Measurements from ENCODE around the gene RILPL2. TPM values are rescaled to one million over a fixed set of nuclear protein-coding genes. Genes with fewer than 3 reads are reported as not detected.

The RILPL2 gene
- total and polyA plus RNA-seq, 2 experiments from 2014 or later: 1.4 to 2.0 TPM

GRCh38 chr12:123469978-123470377, 33.5 kb upstream of the RILPL2 start (continued):
- TF ChIP-seq REST (IDR thresholded peaks at IDR 0.05; ENCODE audit: unreplicated experiment) (no peak), CREB1 (CRISPR knock-in tag; IDR thresholded peaks at IDR 0.05; ENCODE audit: low read depth) (no peak), JUNB (IDR thresholded peaks at IDR 0.05; ENCODE audit: unreplicated experiment) (no peak), POLR2AphosphoS5 (IDR thresholded peaks at IDR 0.05; ENCODE audit: low read depth) (no peak)

- no peaks in the 10 kb centered on the region; the same call in 1 of the 2 replicates for H4K20me1 ChIP-seq (replicated peaks; ENCODE audit: insufficient read depth)
- Mint-ChIP-seq H3K9me3 (no peaks in the 10 kb centered on the region; the same call in 2 of the 3 replicates), H3K27ac (no peak overlapping the region), H3K36me3 (ENCODE audit: low read depth) (peaks cover 13% of the 10 kb centered on the region), H3K4me1 (no peaks in the 10 kb centered on the region), H3K27me3 (ENCODE audit: insufficient read depth, low read depth, poor library complexity) (peaks cover 9% of the 10 kb centered on the region), H3K4me3 (no peak overlapping the region)
- no peak overlapping the region for H3K4me2 ChIP-seq
- no peaks in the 10 kb centered on the region; the same call in 1 of the 2 replicates for H3K79me2 ChIP-seq (replicated peaks; ENCODE audit: insufficient read depth)
- no peaks in the 10 kb centered on the region for H3K36me3 ChIP-seq (ENCODE audit: insufficient read depth)
- H2AFZ ChIP-seq: no peak overlapping the region
- no peak overlapping the region for H3K4me3 ChIP-seq
- H3F3A ChIP-seq (replicated peaks; ENCODE audit: low read depth): no peaks in the 10 kb centered on the region
- no peaks in the 10 kb centered on the region for H3K9me2 ChIP-seq (ENCODE audit: insufficient read depth)
- ATAC-seq: peak; percentile 32; the same call in 2 of the 3 replicates
- TF ChIP-seq CTCF (conservative IDR thresholded peaks at IDR 0.05; ENCODE audit: low read depth in 2 of 2) (peak; percentile 18 to 28; a peak in 2 of 4 replicates), STAT1 (IDR thresholded peaks at IDR 0.05; ENCODE audit: unreplicated experiment) (no peak), ZNF114 (CRISPR knock-in tag; IDR thresholded peaks at IDR 0.05) (no peak)
- no peaks in the 10 kb centered on the region for H3K27me3 ChIP-seq (ENCODE audit: insufficient read depth)
- no peaks in the 10 kb centered on the region for H3K4me1 ChIP-seq (ENCODE audit: insufficient read depth)
- no peak overlapping the region for H3K27ac ChIP-seq (ENCODE audit: low read depth)
- DNase-seq (ENCODE audit: low spot score): no peak
Observed at GRCh38 chr12:123468786-123469185, 32.3 kb upstream of the RILPL2 start.

- no peak overlapping the region for H3K4me2 ChIP-seq
- Mint-ChIP-seq H3K27ac (no peak overlapping the region), H3K27me3 (ENCODE audit: insufficient read depth, low read depth, poor library complexity) (peaks cover 7% of the 10 kb centered on the region), H3K9me3 (no peaks in the 10 kb centered on the region; the same call in 2 of the 3 replicates), H3K4me3 (no peak overlapping the region), H3K36me3 (ENCODE audit: low read depth) (peaks cover 13% of the 10 kb centered on the region), H3K4me1 (no peaks in the 10 kb centered on the region)
- no peaks in the 10 kb centered on the region for H3K4me1 ChIP-seq (ENCODE audit: insufficient read depth)
- no peak overlapping the region for H3K4me3 ChIP-seq
- H3K27ac ChIP-seq (ENCODE audit: low read depth): no peak overlapping the region
- H3K36me3 ChIP-seq (ENCODE audit: insufficient read depth): no peaks in the 10 kb centered on the region
- no peak overlapping the region for H2AFZ ChIP-seq
- DNase-seq (ENCODE audit: low spot score) (no peak), ATAC-seq (no peak)
- H3F3A ChIP-seq (replicated peaks; ENCODE audit: low read depth): no peaks in the 10 kb centered on the region
- no peaks in the 10 kb centered on the region for H3K27me3 ChIP-seq (ENCODE audit: insufficient read depth)
- H3K9me2 ChIP-seq (ENCODE audit: insufficient read depth): no peaks in the 10 kb centered on the region
- H3K79me2 ChIP-seq (replicated peaks; ENCODE audit: insufficient read depth): peaks cover 9% of the 10 kb centered on the region; the same call in 1 of the 2 replicates
- no peaks in the 10 kb centered on the region; the same call in 1 of the 2 replicates for H4K20me1 ChIP-seq (replicated peaks; ENCODE audit: insufficient read depth)
- no peak for TF ChIP-seq STAT1 (IDR thresholded peaks at IDR 0.05; ENCODE audit: unreplicated experiment)
- TF ChIP-seq REST (IDR thresholded peaks at IDR 0.05; ENCODE audit: unreplicated experiment): no peak
- no peak for TF ChIP-seq POLR2AphosphoS5 (IDR thresholded peaks at IDR 0.05; ENCODE audit: low read depth)
- no peak for TF ChIP-seq CTCF (conservative IDR thresholded peaks at IDR 0.05; ENCODE audit: low read depth in 2 of 2)
- TF ChIP-seq ZNF331 (CRISPR knock-in tag; IDR thresholded peaks at IDR 0.05; ENCODE audit: low read depth): no peak
- TF ChIP-seq JUNB (IDR thresholded peaks at IDR 0.05; ENCODE audit: unreplicated experiment): no peak
- no peak for TF ChIP-seq CREB1 (CRISPR knock-in tag; IDR thresholded peaks at IDR 0.05; ENCODE audit: low read depth)
- TF ChIP-seq ZNF114 (CRISPR knock-in tag; IDR thresholded peaks at IDR 0.05): no peak
- TF ChIP-seq EZH2phosphoT487 (IDR thresholded peaks at IDR 0.05; ENCODE audit: unreplicated experiment): no peak
Observed at GRCh38 chr12:123465084-123465483, 28.6 kb upstream of the RILPL2 start.

Measured in GM23338 (cell line).